Endothelial cell of umbilical vein (primary cell): ENCODE data around the gene DRD4. TPM values are rescaled to one million over a fixed set of nuclear protein-coding genes. Genes with fewer than 3 reads are reported as not detected.

Experiments used
- BruUV-seq: library from RNA; stranded (reverse); fragments of 400-500 nt; replicated peaks from 2 replicates; lab custom pipeline; 2021; lab: Mats Ljungman, UMichigan
- CTCF ChIA-PET: fragments of 300-600, 350-600 bp; sonication (Branson Sonifier 250); formaldehyde crosslinking; loops from one replicate; lab custom pipeline; 2021; ENCODE audit warnings: antibody characterized with exemption, inconsistent platforms; lab: Charles Lee
- POLR2A ChIA-PET: fragments of 300-600, 350-600 bp; sonication (Branson Sonifier 250); formaldehyde crosslinking; loops from one replicate; lab custom pipeline; 2021; ENCODE audit warnings: antibody characterized with exemption, inconsistent platforms; lab: Charles Lee
- DNase-seq: peaks from one replicate; pipeline ENCODE4 v3.0.0-alpha.2; 2011; ENCODE audit warnings: low read depth, low spot score
- FAIRE-seq: peaks from 2 replicates; lab custom pipeline; 2011; peaks lifted over from hg19 to GRCh38; lab: Jason Lieb, UNC
- H2AFZ ChIP-seq: 2 replicates; pipeline ENCODE4 v1.6.0; 2012; ENCODE audit warnings: low read depth, low read length, control low read depth, inconsistent platforms
- H3K27ac ChIP-seq: 2 replicates; pipeline ENCODE4 v1.5.1; 2011; ENCODE audit warnings: low read depth, mild to moderate bottlenecking, control low read depth, low read length, moderate library complexity; ENCODE audit not compliant: insufficient read depth
- H3K27me3 ChIP-seq, 2 experiments: 2 replicates each; pipeline versions ENCODE4 v1.6.0 to v1.6.1; 2011; ENCODE audit warnings: low read length in 2 of 2, mixed read lengths in 1 of 2; ENCODE audit not compliant: control insufficient read depth in 2 of 2, insufficient read depth in 2 of 2
- H3K36me3 ChIP-seq, 2 experiments: 2 replicates in 1 of 2; 3 replicates in 1 of 2; pipeline ENCODE4 v1.5.1; 2011; ENCODE audit warnings: low read length in 2 of 2, mild to moderate bottlenecking in 1 of 2, moderate library complexity in 1 of 2; ENCODE audit not compliant: control insufficient read depth in 2 of 2, insufficient read depth in 2 of 2; ENCODE audit errors: extremely low read depth in 1 of 2
- H3K4me1 ChIP-seq: 3 replicates; pipeline ENCODE4 v1.5.1; 2011; ENCODE audit warnings: mild to moderate bottlenecking, low read length; ENCODE audit not compliant: control insufficient read depth, insufficient read depth; ENCODE audit errors: extremely low read depth
- H3K4me2 ChIP-seq: 2 replicates; pipeline ENCODE4 v1.6.1; 2011; ENCODE audit warnings: low read length, control low read depth, mixed read lengths; ENCODE audit not compliant: insufficient read depth
- H3K4me3 ChIP-seq, 3 experiments: fragments of 200-600 bp in 1 of 3; sonication (generic), shearing (Covaris generic) in 1 of 3; replicated peaks in 1 of 3; 2 replicates each; pipeline ENCODE4 v1.5.1; 2011 to 2016; ENCODE audit warnings: control low read depth in 3 of 3, low read length in 3 of 3, mild to moderate bottlenecking in 2 of 3, inconsistent platforms in 1 of 3, low read depth in 1 of 3, moderate library complexity in 1 of 3; ENCODE audit not compliant: insufficient read depth in 1 of 3
- H3K79me2 ChIP-seq: 2 replicates; pipeline ENCODE4 v1.6.0; 2012; ENCODE audit warnings: low read length, inconsistent platforms; ENCODE audit not compliant: control insufficient read depth, insufficient read depth
- H3K9ac ChIP-seq: replicated peaks from 2 replicates; pipeline ENCODE3; 2011; ENCODE audit warnings: low read length, control low read depth; ENCODE audit not compliant: insufficient read depth; ENCODE audit errors: extremely low read depth
- H3K9me1 ChIP-seq: replicated peaks from 3 replicates; pipeline ENCODE4 v1.6.0; 2011; ENCODE audit warnings: mild to moderate bottlenecking, low read length; ENCODE audit not compliant: control insufficient read depth, insufficient read depth; ENCODE audit errors: extremely low read depth
- H3K9me3 ChIP-seq: replicated peaks from 2 replicates; pipeline ENCODE4 v1.5.1; 2012; ENCODE audit warnings: low read length, inconsistent platforms; ENCODE audit not compliant: control insufficient read depth, insufficient read depth
- H4K20me1 ChIP-seq: replicated peaks from 2 replicates; pipeline ENCODE3; 2011; ENCODE audit warnings: mild to moderate bottlenecking, low read length; ENCODE audit not compliant: control insufficient read depth, insufficient read depth; ENCODE audit errors: extremely low read depth
- CTCF ChIP-seq, 2 donors: IDR thresholded peaks; 1 replicate in 1 of 2; 2 replicates in 1 of 2; pipeline ENCODE4 v1.5.1; 2011; ENCODE audit warnings: low read length in 2 of 2, mild to moderate bottlenecking in 2 of 2, moderate library complexity in 2 of 2, control low read depth in 1 of 2, inconsistent platforms in 1 of 2, low read depth in 1 of 2; ENCODE audit not compliant: insufficient read depth in 1 of 2; ENCODE audit errors: extremely low read depth in 1 of 2
- EZH2 ChIP-seq: IDR thresholded peaks from 2 replicates; pipeline ENCODE4 v1.6.1; 2012; ENCODE audit warnings: borderline replicate concordance, low read depth, mild to moderate bottlenecking, moderate library complexity, low read length, inconsistent platforms; ENCODE audit not compliant: severe bottlenecking
- FOS ChIP-seq: IDR thresholded peaks from 2 replicates; pipeline ENCODE4 v1.6.1; 2011; ENCODE audit warnings: mild to moderate bottlenecking, low read length, moderate library complexity, borderline replicate concordance; ENCODE audit not compliant: insufficient read depth
- GATA2 ChIP-seq: IDR thresholded peaks from 2 replicates; pipeline ENCODE4 v1.7.0; 2011; ENCODE audit warnings: low read depth, mild to moderate bottlenecking, moderate library complexity, mixed read lengths, low read length; ENCODE audit not compliant: insufficient read length, insufficient read depth
- JUN ChIP-seq: IDR thresholded peaks from 2 replicates; pipeline ENCODE4 v1.6.1; 2011; ENCODE audit warnings: borderline replicate concordance, low read depth; ENCODE audit not compliant: insufficient read length, insufficient read depth
- MAX ChIP-seq: IDR thresholded peaks from 2 replicates; pipeline ENCODE4 v1.6.1; 2011; ENCODE audit not compliant: insufficient read depth, insufficient read length
- MYC ChIP-seq: IDR thresholded peaks from one replicate; pipeline ENCODE4 v1.6.1; 2011; ENCODE audit warnings: mild to moderate bottlenecking, low read depth, low read length
- POLR2A ChIP-seq: IDR thresholded peaks from 2 replicates; pipeline ENCODE4 v1.6.1; 2012; ENCODE audit warnings: low read depth, mild to moderate bottlenecking, control low read depth, low read length
- POLR2AphosphoS5 ChIP-seq: IDR thresholded peaks from 2 replicates; pipeline ENCODE4 v1.6.1; 2012; ENCODE audit warnings: low read depth, mild to moderate bottlenecking, control low read depth, low read length, moderate library complexity; ENCODE audit not compliant: insufficient read depth
- dilution Hi-C: fragments of 300-500 bp; cut with MboI; formaldehyde crosslinking; loops from one replicate; pipeline ENCODE4 v1.15.0; 2019; ENCODE audit warnings: low sequenced_read_pairs; ENCODE audit not compliant: extremely low pct_ligation_motif_present
- intact Hi-C: fragments of 100-400 bp; cut with micrococcal nuclease; formaldehyde crosslinking; loops from one replicate; pipeline ENCODE4 v1.10.0; 2022
- polyA plus RNA-seq, 4 experiments: library from polyadenylated mRNA; depleted of rRNA in 3 of 4; stranded (reverse) in 3 of 4; unstranded in 1 of 4; fragments of >200 nt; gene quantifications; 2 replicates each; pipeline versions ENCODE4 v1.2.1 to v1.2.3, GENCODE V29; 2011 to 2012; ENCODE audit warnings: missing spikeins in 1 of 4
- total RNA-seq: library from RNA; stranded (reverse); gene quantifications from 2 replicates; pipeline ENCODE4 v1.2.3, GENCODE V29; 2021

The DRD4 gene
- total and polyA plus RNA-seq, 2 donors (not counting 3 experiments of a cell fraction or from before 2014, with no cell fraction given): 0.24 TPM; not detected in 1

GRCh38 chr11:641806-642370 is 4.8 kb downstream of the DRD4 start:
- peaks cover 0 to 12% of the 10 kb centered on the region in 2 experiments for H3K36me3 ChIP-seq
- CTCF ChIA-PET: no interaction called here
- H3K4me2 ChIP-seq: no peak overlapping the region
- dilution Hi-C loops: no loop called here
- H3K79me2 ChIP-seq: no peaks in the 10 kb centered on the region
- H3K27ac ChIP-seq: no peak overlapping the region
- TF ChIP-seq FOS: no peak
- TF ChIP-seq MYC: no peak
- no peak for TF ChIP-seq JUN
- no peak for TF ChIP-seq CTCF (IDR thresholded peaks at IDR 0.05; ENCODE audit: extremely low read depth in 1 of 2, insufficient read depth in 1 of 2, low read depth in 1 of 2, low read length in 2 of 2)
- TF ChIP-seq GATA2: no peak
- TF ChIP-seq POLR2AphosphoS5: no peak
- TF ChIP-seq EZH2: no peak
- TF ChIP-seq MAX: no peak
- no peak for TF ChIP-seq POLR2A
- DNase-seq: no peak
- H3K4me1 ChIP-seq: peaks cover 4% of the 10 kb centered on the region
- H3K9me3 ChIP-seq: no peaks in the 10 kb centered on the region
- BruUV-seq: no TSS peak
- no peaks in the 10 kb centered on the region for H3K9me1 ChIP-seq
- no peak overlapping the region for H2AFZ ChIP-seq
- H4K20me1 ChIP-seq: no peaks in the 10 kb centered on the region
- intact Hi-C loops: no loop called here
- no peak overlapping the region for H3K4me3 ChIP-seq
- no peak for FAIRE-seq
- no peak overlapping the region for H3K9ac ChIP-seq
- H3K27me3 ChIP-seq: peaks cover 22 to 35% of the 10 kb centered on the region in 2 experiments
- POLR2A ChIA-PET: no interaction called here
